Esophagus squamous epithelium (tissue), 4 donors: Measurements from ENCODE around the gene LDLRAD2.

Experiments used
- CTCF ChIP-seq, 6 experiments: fragments of 450-650 bp in 4 of 6; fragments of 200-600 bp in 2 of 6; sonication (generic) in 2 of 6; IDR thresholded peaks; one replicate each; pipeline ENCODE4 v1.5.1; 2016 to 2019; ENCODE audit warnings: antibody characterized with exemption in 6 of 6, mild to moderate bottlenecking in 4 of 6, moderate library complexity in 4 of 6
- POLR2A ChIP-seq, 4 donors: fragments of 450-650 bp; IDR thresholded peaks; one replicate each; pipeline ENCODE4 v1.6.1; 2017; ENCODE audit warnings: antibody characterized with exemption in 4 of 4, mild to moderate bottlenecking in 4 of 4, moderate library complexity in 3 of 4

- no peak for TF ChIP-seq CTCF (IDR thresholded peaks at IDR 0.05)
- no peak for TF ChIP-seq POLR2A (IDR thresholded peaks at IDR 0.05)
Observed at GRCh38 chr1:21821385-21822019, 9.4 kb downstream of the LDLRAD2 start.
